SK-N-SH (cell line): Measurements from ENCODE around the gene SELENOP. TPM values are rescaled to one million over a fixed set of nuclear protein-coding genes. Genes with fewer than 3 reads are reported as not detected.

Experiments
- CTCF ChIA-PET: fragments of 300-600, 350-600 bp; formaldehyde crosslinking; extraction: SDS; loops from one replicate; lab custom pipeline; 2021; lab: Yijun Ruan, JAX
- POLR2A ChIA-PET: fragments of 350-600 bp; sonication (Branson Sonifier 250); formaldehyde crosslinking; extraction: SDS; loops from one replicate; lab custom pipeline; 2020; ENCODE audit warnings: antibody characterized with exemption, inconsistent platforms; lab: Yijun Ruan, JAX
- DNase-seq: peaks from one replicate; pipeline ENCODE4 v3.0.0; 2012
- H2AFZ ChIP-seq: fragments of 200-600 bp; sonication (generic); 2 replicates; pipeline ENCODE4 v1.8.1; 2016; ENCODE audit warnings: antibody characterized with exemption, mild to moderate bottlenecking, low read depth
- H3F3A ChIP-seq: fragments of 200-600 bp; sonication (generic); replicated peaks from 2 replicates; pipeline ENCODE3; 2016; ENCODE audit warnings: antibody characterized with exemption, mild to moderate bottlenecking; ENCODE audit not compliant: insufficient read depth
- H3K27ac ChIP-seq, 2 experiments: fragments of 200-500 bp in 1 of 2; fragments of 200-600 bp in 1 of 2; sonication (Bioruptor generic) in 1 of 2; sonication (generic), shearing (Covaris generic) in 1 of 2; 2 replicates each; pipeline versions ENCODE4 v1.5.1 to v1.6.1; 2014 to 2016; ENCODE audit warnings: low read depth in 2 of 2, inconsistent platforms in 1 of 2, low read length in 1 of 2, mild to moderate bottlenecking in 1 of 2, mixed read lengths in 1 of 2
- H3K27me3 ChIP-seq: fragments of 200-600 bp; sonication (generic), shearing (Covaris generic); 2 replicates; pipeline ENCODE4 v1.6.1; 2016; ENCODE audit warnings: mixed run types; ENCODE audit not compliant: insufficient read depth
- H3K36me3 ChIP-seq, 2 experiments: fragments of 200-500 bp in 1 of 2; fragments of 200-600 bp in 1 of 2; sonication (Bioruptor generic) in 1 of 2; sonication (generic) in 1 of 2; replicated peaks in 1 of 2; 2 replicates each; pipeline versions ENCODE3 to v1.5.1; 2014 to 2016; ENCODE audit warnings: low read length in 1 of 2, mild to moderate bottlenecking in 1 of 2; ENCODE audit not compliant: insufficient read depth in 2 of 2, control insufficient read depth in 1 of 2
- H3K4me1 ChIP-seq, 2 experiments: fragments of 200-500 bp in 1 of 2; fragments of 200-600 bp in 1 of 2; sonication (Bioruptor generic) in 1 of 2; sonication (generic), shearing (Covaris generic) in 1 of 2; 2 replicates each; pipeline versions ENCODE4 v1.5.1 to v1.6.1; 2014 to 2016; ENCODE audit warnings: low read depth in 1 of 2, low read length in 1 of 2, mixed run types in 1 of 2; ENCODE audit not compliant: insufficient read depth in 2 of 2, control insufficient read depth in 1 of 2
- H3K4me2 ChIP-seq: fragments of 200-600 bp; sonication (generic), shearing (Covaris generic); 2 replicates; pipeline ENCODE4 v1.6.1; 2017; ENCODE audit warnings: mixed run types
- H3K4me3 ChIP-seq, 2 experiments: fragments of 200-500 bp in 1 of 2; fragments of 200-600 bp in 1 of 2; sonication (Bioruptor generic) in 1 of 2; sonication (generic), shearing (Covaris generic) in 1 of 2; 2 replicates each; pipeline versions ENCODE4 v1.5.1 to v1.8.1; 2014 to 2016; ENCODE audit warnings: low read depth in 2 of 2, inconsistent platforms in 1 of 2, low read length in 1 of 2, mild to moderate bottlenecking in 1 of 2, mixed read lengths in 1 of 2, moderate library complexity in 1 of 2
- H3K79me2 ChIP-seq: fragments of 200-600 bp; sonication (generic); 2 replicates; pipeline ENCODE4 v1.8.1; 2017; ENCODE audit warnings: mild to moderate bottlenecking; ENCODE audit not compliant: insufficient read depth
- H3K9ac ChIP-seq: fragments of 200-600 bp; sonication (generic); 2 replicates; pipeline ENCODE4 v1.6.1; 2017; ENCODE audit warnings: mixed run types
- H3K9me2 ChIP-seq: fragments of 200-600 bp; sonication (generic); 2 replicates; pipeline ENCODE4 v1.6.1; 2017; ENCODE audit warnings: mixed run types
- H3K9me3 ChIP-seq: fragments of 200-600 bp; sonication (generic); 2 replicates; pipeline ENCODE4 v1.6.1; 2017; ENCODE audit warnings: mixed run types, mild to moderate bottlenecking, moderate library complexity
- H4K20me1 ChIP-seq: fragments of 200-600 bp; sonication (generic); 2 replicates; pipeline ENCODE4 v1.6.1; 2017; ENCODE audit warnings: mild to moderate bottlenecking, mixed run types; ENCODE audit not compliant: insufficient read depth
- CHD2 ChIP-seq: fragments of 150-350 bp; IDR thresholded peaks from 2 replicates; pipeline ENCODE4 v1.6.1; 2018; ENCODE audit warnings: low read length; ENCODE audit not compliant: partially characterized antibody
- EZH2phosphoT487 ChIP-seq: fragments of 200-600 bp; sonication (generic); IDR thresholded peaks from 2 replicates; pipeline ENCODE4 v1.6.1; 2017; ENCODE audit warnings: low read depth, mixed run types, mild to moderate bottlenecking, antibody characterized with exemption, moderate library complexity, borderline replicate concordance
- FOSL2 ChIP-seq: IDR thresholded peaks from 2 replicates; pipeline ENCODE4 v1.4.0; 2012; ENCODE audit warnings: low read depth, mild to moderate bottlenecking, moderate library complexity, borderline replicate concordance
- GATA2 ChIP-seq: sonication (generic); formaldehyde crosslinking; IDR thresholded peaks from 2 replicates; pipeline ENCODE4 v1.5.0; 2020; ENCODE audit warnings: mild to moderate bottlenecking, missing genetic modification reagents
- PBX3 ChIP-seq: IDR thresholded peaks from 2 replicates; pipeline ENCODE4; 2012
- TCF12 ChIP-seq: IDR thresholded peaks from 2 replicates; pipeline ENCODE4 v1.4.0; 2012
- TEAD4 ChIP-seq: IDR thresholded peaks from 2 replicates; pipeline ENCODE4 v1.4.0; 2012; ENCODE audit warnings: mild to moderate bottlenecking, borderline replicate concordance; ENCODE audit not compliant: insufficient read depth
- USF2 ChIP-seq: fragments of 150-350 bp; IDR thresholded peaks from 2 replicates; pipeline ENCODE4 v1.6.1; 2017; ENCODE audit warnings: antibody characterized with exemption, low read length, low read depth, borderline replicate concordance
- ZBTB33 ChIP-seq: IDR thresholded peaks from 2 replicates; pipeline ENCODE4 v1.4.0; 2012; ENCODE audit warnings: low read depth, borderline replicate concordance
- WGBS: methylation state at CpG from one replicate; pipeline ENCODE4 v1.1.6; 2017; ENCODE audit warnings: low lambda C conversion rate; 5-methylcytosine and 5-hydroxymethylcytosine counted together
- polyA plus RNA-seq, 3 experiments: library from polyadenylated mRNA; depleted of rRNA; stranded (reverse); fragments of >200 nt; gene quantifications; 2 replicates each; pipeline ENCODE4 v1.2.3, GENCODE V29; 2012
- TF ChIP-seq, protein P1 (sequence below): fragments of 200-600 bp; sonication (generic); IDR thresholded peaks from 2 replicates; pipeline ENCODE4 v1.6.1; 2017; ENCODE audit warnings: antibody characterized with exemption, mild to moderate bottlenecking, moderate library complexity
- TF ChIP-seq, protein P2 (sequence below): IDR thresholded peaks from 2 replicates; pipeline ENCODE4 v1.6.1; 2012; ENCODE audit warnings: mild to moderate bottlenecking, low read depth, low read length, moderate library complexity

The SELENOP gene
- polyA plus RNA-seq, 1 of the 3 experiments (the other 2 are of a cell fraction), result 0.08 TPM

DNA sequence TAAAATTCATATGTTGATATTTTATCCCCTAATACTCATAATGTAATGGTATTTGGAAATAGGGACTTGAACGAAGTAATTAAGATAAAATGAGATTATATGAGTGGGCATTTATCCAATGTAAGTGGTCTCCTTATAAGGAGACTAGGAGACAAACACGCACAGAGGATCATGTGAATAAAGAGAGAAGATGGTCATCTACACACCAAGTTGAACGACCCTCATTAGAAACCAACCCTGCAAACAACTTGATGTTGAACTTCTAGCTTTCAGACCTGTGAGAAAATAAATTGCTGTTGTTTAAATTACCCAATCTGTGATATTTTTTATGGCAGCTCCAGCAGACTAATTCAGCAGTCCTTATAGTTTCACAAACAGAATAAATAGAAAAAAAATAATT lies 27.5 kb upstream of the SELENOP start:
- TF ChIP-seq ZBTB33 (no peak), FOSL2 (no peak)
- TF ChIP-seq, protein P1, sequence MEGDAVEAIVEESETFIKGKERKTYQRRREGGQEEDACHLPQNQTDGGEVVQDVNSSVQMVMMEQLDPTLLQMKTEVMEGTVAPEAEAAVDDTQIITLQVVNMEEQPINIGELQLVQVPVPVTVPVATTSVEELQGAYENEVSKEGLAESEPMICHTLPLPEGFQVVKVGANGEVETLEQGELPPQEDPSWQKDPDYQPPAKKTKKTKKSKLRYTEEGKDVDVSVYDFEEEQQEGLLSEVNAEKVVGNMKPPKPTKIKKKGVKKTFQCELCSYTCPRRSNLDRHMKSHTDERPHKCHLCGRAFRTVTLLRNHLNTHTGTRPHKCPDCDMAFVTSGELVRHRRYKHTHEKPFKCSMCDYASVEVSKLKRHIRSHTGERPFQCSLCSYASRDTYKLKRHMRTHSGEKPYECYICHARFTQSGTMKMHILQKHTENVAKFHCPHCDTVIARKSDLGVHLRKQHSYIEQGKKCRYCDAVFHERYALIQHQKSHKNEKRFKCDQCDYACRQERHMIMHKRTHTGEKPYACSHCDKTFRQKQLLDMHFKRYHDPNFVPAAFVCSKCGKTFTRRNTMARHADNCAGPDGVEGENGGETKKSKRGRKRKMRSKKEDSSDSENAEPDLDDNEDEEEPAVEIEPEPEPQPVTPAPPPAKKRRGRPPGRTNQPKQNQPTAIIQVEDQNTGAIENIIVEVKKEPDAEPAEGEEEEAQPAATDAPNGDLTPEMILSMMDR, result no peak

GRCh38 chr5:42837601-42838000 lies 25.9 kb upstream of the SELENOP start:
- POLR2A ChIA-PET, result no interaction called here
- no peak for DNase-seq
- TF ChIP-seq PBX3 (no peak), USF2 (no peak), GATA2 (CRISPR knock-in tag) (no peak), CHD2 (no peak), TEAD4 (no peak), EZH2phosphoT487 (no peak), TCF12 (no peak)
- TF ChIP-seq, protein P2, sequence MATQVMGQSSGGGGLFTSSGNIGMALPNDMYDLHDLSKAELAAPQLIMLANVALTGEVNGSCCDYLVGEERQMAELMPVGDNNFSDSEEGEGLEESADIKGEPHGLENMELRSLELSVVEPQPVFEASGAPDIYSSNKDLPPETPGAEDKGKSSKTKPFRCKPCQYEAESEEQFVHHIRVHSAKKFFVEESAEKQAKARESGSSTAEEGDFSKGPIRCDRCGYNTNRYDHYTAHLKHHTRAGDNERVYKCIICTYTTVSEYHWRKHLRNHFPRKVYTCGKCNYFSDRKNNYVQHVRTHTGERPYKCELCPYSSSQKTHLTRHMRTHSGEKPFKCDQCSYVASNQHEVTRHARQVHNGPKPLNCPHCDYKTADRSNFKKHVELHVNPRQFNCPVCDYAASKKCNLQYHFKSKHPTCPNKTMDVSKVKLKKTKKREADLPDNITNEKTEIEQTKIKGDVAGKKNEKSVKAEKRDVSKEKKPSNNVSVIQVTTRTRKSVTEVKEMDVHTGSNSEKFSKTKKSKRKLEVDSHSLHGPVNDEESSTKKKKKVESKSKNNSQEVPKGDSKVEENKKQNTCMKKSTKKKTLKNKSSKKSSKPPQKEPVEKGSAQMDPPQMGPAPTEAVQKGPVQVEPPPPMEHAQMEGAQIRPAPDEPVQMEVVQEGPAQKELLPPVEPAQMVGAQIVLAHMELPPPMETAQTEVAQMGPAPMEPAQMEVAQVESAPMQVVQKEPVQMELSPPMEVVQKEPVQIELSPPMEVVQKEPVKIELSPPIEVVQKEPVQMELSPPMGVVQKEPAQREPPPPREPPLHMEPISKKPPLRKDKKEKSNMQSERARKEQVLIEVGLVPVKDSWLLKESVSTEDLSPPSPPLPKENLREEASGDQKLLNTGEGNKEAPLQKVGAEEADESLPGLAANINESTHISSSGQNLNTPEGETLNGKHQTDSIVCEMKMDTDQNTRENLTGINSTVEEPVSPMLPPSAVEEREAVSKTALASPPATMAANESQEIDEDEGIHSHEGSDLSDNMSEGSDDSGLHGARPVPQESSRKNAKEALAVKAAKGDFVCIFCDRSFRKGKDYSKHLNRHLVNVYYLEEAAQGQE, result no peak
- TF ChIP-seq, protein P1, result no peak
- TF ChIP-seq, all 33 proteins: peak for 0

More for the DNA sequence above, 27.5 kb upstream of the SELENOP start:
- Histone ChIP-seq H3K9me3 (no peaks in the 10 kb centered on the region), H3K27me3 (peaks cover 6% of the 10 kb centered on the region; the same call in 1 of the 2 replicates), H4K20me1 (no peaks in the 10 kb centered on the region), H3K27ac (no peak overlapping the region), H3K4me3 (no peak overlapping the region), H3K4me1 (no peaks in the 10 kb centered on the region), H3K4me2 (no peak overlapping the region), H3K36me3 (no peaks in the 10 kb centered on the region), H3K79me2 (no peaks in the 10 kb centered on the region), H3F3A (no peaks in the 10 kb centered on the region), H3K9me2 (no peaks in the 10 kb centered on the region), H2AFZ (no peak overlapping the region), H3K9ac (no peak overlapping the region)
- DNase-seq, result no peak
- ChIA-PET CTCF (no interaction called here), POLR2A (no interaction called here)
- 3% methylated on average over 3 of the region's 3 CpGs for WGBS

More at GRCh38 chr5:42837601-42838000, 25.9 kb upstream of the SELENOP start:
- Histone ChIP-seq H3K4me3 (no peak overlapping the region), H3K9me3 (no peaks in the 10 kb centered on the region), H3F3A (no peaks in the 10 kb centered on the region), H3K4me2 (no peak overlapping the region), H3K9me2 (no peaks in the 10 kb centered on the region), H3K36me3 (no peaks in the 10 kb centered on the region), H2AFZ (no peak overlapping the region), H3K27ac (no peak overlapping the region), H4K20me1 (no peaks in the 10 kb centered on the region), H3K4me1 (no peaks in the 10 kb centered on the region), H3K79me2 (no peaks in the 10 kb centered on the region), H3K27me3 (peaks cover 6% of the 10 kb centered on the region; the same call in 1 of the 2 replicates), H3K9ac (no peak overlapping the region)
- CTCF ChIA-PET, result no interaction called here
- WGBS, result 9% methylated on average over 3 of the region's 3 CpGs
